ENCODE measurements around the gene NUP153. TPM values are rescaled to one million over a fixed set of nuclear protein-coding genes. Genes with fewer than 3 reads are reported as not detected.

Gene NUP153
- total and polyA plus RNA-seq, 2 of the 8 experiments (the other 6 are each of a cell fraction or from before 2014, with no cell fraction given): 47.0 to 84.8 TPM

DNA sequence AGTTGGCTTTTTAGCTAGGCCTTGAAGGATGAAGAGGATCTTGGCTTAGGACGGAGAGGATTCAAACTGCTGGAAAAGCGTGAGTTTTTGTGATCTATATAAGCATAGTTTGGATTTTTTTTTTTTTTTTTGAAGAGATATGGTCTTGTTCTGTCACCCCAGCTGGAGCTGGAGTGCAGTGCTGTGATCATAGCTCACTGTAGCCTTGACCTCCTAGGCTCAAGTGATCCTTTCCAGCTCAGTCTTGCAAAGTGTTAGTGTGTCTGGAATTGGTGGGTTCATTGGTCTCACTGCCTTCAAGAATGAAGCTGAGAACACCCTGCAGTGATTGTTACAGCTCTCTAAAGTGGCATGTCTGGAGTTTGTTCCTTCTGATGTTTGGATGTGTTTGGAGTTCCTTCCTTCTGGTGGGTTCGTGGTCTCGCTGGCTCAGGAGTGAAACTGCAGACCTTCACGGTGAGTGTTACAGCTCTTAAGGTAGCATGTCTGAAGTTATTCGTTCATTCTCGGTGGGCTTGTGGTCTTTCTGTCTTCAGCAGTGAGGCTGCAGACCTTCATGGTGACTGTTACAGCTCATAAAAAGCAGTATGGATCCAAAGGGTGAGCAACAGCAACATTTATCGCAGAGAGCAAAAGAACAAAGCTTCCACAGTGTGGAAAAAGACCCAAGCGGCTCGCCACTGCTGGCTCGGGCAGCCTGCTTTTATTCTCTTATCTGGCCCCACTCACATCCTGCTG is 37.5 kb upstream of the NUP153 start:
- Histone ChIP-seq H4K91ac (replicated peaks; ENCODE audit: insufficient read length, low read length) (no peak overlapping the region), H3K79me1 (ENCODE audit: low read depth, low read length) (no peaks in the 10 kb centered on the region), H3K27me3 (replicated peaks in 1 of 4; ENCODE audit: control insufficient read depth in 3 of 4, extremely low read depth in 1 of 4, insufficient read depth in 3 of 4, low read length in 3 of 4) (no peaks in the 10 kb centered on the region), H2BK12ac (ENCODE audit: low read depth, low read length) (no peak overlapping the region), H2BK15ac (ENCODE audit: low read length) (no peak overlapping the region), H3K56ac (replicated peaks; ENCODE audit: insufficient read length, low read depth, low read length) (no peak overlapping the region), H4K20me1 (replicated peaks in 1 of 2; ENCODE audit: control insufficient read depth in 1 of 2, insufficient read depth in 2 of 2, low read length in 2 of 2) (no peaks in the 10 kb centered on the region), H3K79me2 (ENCODE audit: control insufficient read depth in 1 of 2, insufficient read depth in 2 of 2, low read length in 2 of 2) (no peaks in the 10 kb centered on the region), H3K23me2 (ENCODE audit: low read depth, low read length) (no peaks in the 10 kb centered on the region), H2AK5ac (ENCODE audit: low read depth, low read length) (no peak overlapping the region), H2BK5ac (ENCODE audit: low read depth, low read length) (no peak overlapping the region), H3K23ac (ENCODE audit: insufficient read length) (no peak overlapping the region), H2BK120ac (replicated peaks; ENCODE audit: low read depth, low read length) (no peak overlapping the region), H3K9ac (replicated peaks in 1 of 4; ENCODE audit: extremely low read depth in 1 of 4, low read depth in 3 of 4, low read length in 3 of 4) (no peak overlapping the region), H3K4me1 (replicated peaks in 1 of 4; ENCODE audit: control insufficient read depth in 3 of 4, insufficient read depth in 4 of 4, low read length in 3 of 4) (no peaks in the 10 kb centered on the region), H3K27ac (ENCODE audit: low read depth, low read length) (no peak overlapping the region), H3K4me3 (ENCODE audit: extremely low read depth in 1 of 4, insufficient read depth in 2 of 4, low read depth in 3 of 4, low read length in 4 of 4) (no peak overlapping the region), H3K14ac (ENCODE audit: insufficient read length) (no peak overlapping the region), H4K8ac (ENCODE audit: extremely low read depth, insufficient read depth, low read length) (no peak overlapping the region), H3K4me2 (ENCODE audit: insufficient read depth in 1 of 2, low read depth in 2 of 2, low read length in 2 of 2) (no peak overlapping the region), H3K9me3 (ENCODE audit: insufficient read depth in 2 of 2, low read depth in 1 of 2, low read length in 1 of 2) (no peaks in the 10 kb centered on the region), H2AFZ (ENCODE audit: low read length) (no peak overlapping the region), H3K36me3 (ENCODE audit: control insufficient read depth in 2 of 4, insufficient read depth in 4 of 4, low read length in 3 of 4) (no peaks in the 10 kb centered on the region), H2BK20ac (ENCODE audit: low read length) (no peak overlapping the region), H3K18ac (ENCODE audit: extremely low read depth, low read length) (no peak overlapping the region), H3K4ac (replicated peaks; ENCODE audit: insufficient read length, low read depth, low read length) (no peak overlapping the region), H4K5ac (ENCODE audit: insufficient read length, low read depth, low read length) (no peak overlapping the region)
- ChIA-PET CTCF (ENCODE audit: partially characterized antibody) (interaction anchor here (0.6 to 1.1 kb wide), 2 partner anchors 37 to 1847 kb away, joined by 3 read pairs; no protein-coding TSS in a partner anchor), POLR2A (ENCODE audit: partially characterized antibody) (interaction anchor here (1.2 to 2.3 kb wide), 2 partner anchors 11 to 37 kb away, joined by 3 to 5 read pairs; partner anchors contain the start of gene NUP153)
- TF ChIP-seq TCF12 (IDR thresholded peaks at IDR 0.05; ENCODE audit: low read depth, low read length) (no peak), SRF (IDR thresholded peaks at IDR 0.05; ENCODE audit: low read depth, low read length) (no peak), SUZ12 (IDR thresholded peaks at IDR 0.05; ENCODE audit: low read length) (no peak), POU5F1 (IDR thresholded peaks at IDR 0.05; ENCODE audit: low read depth, low read length) (no peak)
- WGBS, 2 experiments (ENCODE audit: extremely low coverage in 1 of 2, insufficient coverage in 1 of 2, insufficient read length in 1 of 2, insufficient replicate concordance in 2 of 2, low coverage in 1 of 2, low lambda C conversion rate in 2 of 2, missing lambda C conversion rate in 1 of 2): 85% methylated on average over 11 of the region's 11 CpGs; no CpG with 5 or more reads in 1 of the 2 experiments
- FAIRE-seq (no peak), DNase-seq (ENCODE audit: low read depth in 1 of 2, low spot score in 2 of 2) (no peak)
